Panc1 (cell line): ENCODE results near the gene GABRR2. TPM values are rescaled to one million over a fixed set of nuclear protein-coding genes. Genes with fewer than 3 reads are reported as not detected.

Source experiments
- ATAC-seq: fragments of 200-7000 bp; cut with Tn5 transposase; 2 replicates; pipeline ENCODE4 v1.9.1; 2020; ENCODE audit warnings: mild to moderate bottlenecking, moderate library complexity
- BruUV-seq: library from RNA; stranded (reverse); fragments of 400-500 nt; replicated peaks from 2 replicates; lab custom pipeline; 2021; lab: Mats Ljungman, UMichigan
- CTCF ChIA-PET: fragments of 300-600 bp; sonication (Branson Sonifier 250); formaldehyde crosslinking; loops from one replicate; lab custom pipeline; 2022; ENCODE audit warnings: antibody characterized with exemption; lab: Charles Lee
- POLR2A ChIA-PET: fragments of 300-600 bp; sonication (Branson Sonifier 250); formaldehyde crosslinking; loops from one replicate; lab custom pipeline; 2022; ENCODE audit warnings: antibody characterized with exemption; lab: Charles Lee
- DNase-seq: peaks from one replicate; pipeline ENCODE4 v3.0.0-alpha.2; 2010; ENCODE audit warnings: low read depth, low spot score
- H3K27ac ChIP-seq: 2 replicates; pipeline ENCODE4 v1.5.1; 2011; ENCODE audit warnings: mild to moderate bottlenecking, low read length, inconsistent platforms
- H3K27me3 ChIP-seq: fragments of 200-500 bp; sonication (Bioruptor generic); 2 replicates; pipeline ENCODE4 v1.6.0; 2014; ENCODE audit warnings: low read length, inconsistent platforms; ENCODE audit not compliant: control insufficient read depth, insufficient read depth
- H3K36me3 ChIP-seq: fragments of 200-500 bp; sonication (Bioruptor generic); 2 replicates; pipeline ENCODE4 v1.5.1; 2014; ENCODE audit warnings: inconsistent platforms, mild to moderate bottlenecking, low read length, moderate library complexity; ENCODE audit not compliant: control insufficient read depth, insufficient read depth
- H3K4me1 ChIP-seq: 2 replicates; pipeline ENCODE4 v1.5.1; 2011; ENCODE audit warnings: inconsistent platforms, mild to moderate bottlenecking, low read length, moderate library complexity; ENCODE audit not compliant: control insufficient read depth, insufficient read depth
- H3K4me3 ChIP-seq, 2 experiments: 2 replicates each; pipeline ENCODE4 v1.5.1; 2011 to 2012; ENCODE audit warnings: low read depth in 2 of 2, low read length in 2 of 2, mild to moderate bottlenecking in 2 of 2, inconsistent platforms in 1 of 2, moderate library complexity in 1 of 2
- H3K9me3 ChIP-seq: fragments of 200-500 bp; sonication (Bioruptor generic); 2 replicates; pipeline ENCODE4 v1.5.1; 2014; ENCODE audit warnings: low read depth, mild to moderate bottlenecking, inconsistent platforms, low read length, moderate library complexity; ENCODE audit not compliant: control insufficient read depth, insufficient read depth
- CTCF ChIP-seq: fragments of 450-650 bp; IDR thresholded peaks from 2 replicates; pipeline ENCODE4 v1.5.1; 2017; ENCODE audit warnings: mild to moderate bottlenecking
- POLR2AphosphoS5 ChIP-seq: IDR thresholded peaks from 2 replicates; pipeline ENCODE4 v1.6.1; 2012; ENCODE audit warnings: mild to moderate bottlenecking, low read depth, low read length, moderate library complexity
- REST ChIP-seq, 2 experiments: IDR thresholded peaks; 2 replicates each; pipeline ENCODE4 v1.6.1; 2011 to 2012; ENCODE audit warnings: low read depth in 2 of 2, control low read depth in 1 of 2, low read length in 1 of 2, mild to moderate bottlenecking in 1 of 2, moderate library complexity in 1 of 2; ENCODE audit not compliant: insufficient read depth in 1 of 2
- SIN3A ChIP-seq: IDR thresholded peaks from 2 replicates; pipeline ENCODE4 v1.6.1; 2012; ENCODE audit warnings: low read depth, mild to moderate bottlenecking, low read length, moderate library complexity, borderline replicate concordance; ENCODE audit not compliant: insufficient read depth
- TCF7L2 ChIP-seq: IDR thresholded peaks from 2 replicates; pipeline ENCODE4 v1.6.1; 2011; ENCODE audit warnings: mild to moderate bottlenecking, low read depth, low read length, inconsistent platforms
- in situ Hi-C: cut with HindIII; loops from 2 replicates; pipeline ENCODE4 v1.10.0; 2016; ENCODE audit warnings: low sequenced_read_pairs, low pct_unique_long_range_greater_than_20kb
- intact Hi-C: fragments of 100-400 bp; cut with micrococcal nuclease; formaldehyde crosslinking; loops from one replicate; pipeline ENCODE4 v1.10.0; 2022; ENCODE audit not compliant: unreplicated experiment
- total RNA-seq: library from RNA; stranded (reverse); gene quantifications from one replicate; pipeline ENCODE4 v1.2.1, GENCODE V29; 2021; ENCODE audit not compliant: unreplicated experiment

Gene GABRR2
- total RNA-seq, 1 experiment from 2014 or later: 0.18 TPM

- Histone ChIP-seq H3K4me1 (no peaks in the 10 kb centered on the region), H3K4me3 (no peak overlapping the region), H3K27ac (no peak overlapping the region), H3K36me3 (peaks cover 9% of the 10 kb centered on the region; the same call in 1 of the 2 replicates), H3K9me3 (no peaks in the 10 kb centered on the region), H3K27me3 (no peaks in the 10 kb centered on the region)
- no peak for DNase-seq
- ATAC-seq: no peak
- BruUV-seq: TSS peak; percentile 24
- in situ Hi-C loops (no loop called here), intact Hi-C loops (no loop called here)
- TF ChIP-seq TCF7L2: no peak
- ChIA-PET POLR2A (no interaction called here), CTCF (no interaction called here)
Measured at GRCh38 chr6:89335164-89335563, 20.1 kb upstream of the GABRR2 start.

- Histone ChIP-seq H3K36me3 (0 out of 2 replicates have a peak, but pooled peaks cover 3% of the 10 kb centered on the region), H3K4me3 (no peak overlapping the region), H3K4me1 (no peaks in the 10 kb centered on the region), H3K9me3 (no peaks in the 10 kb centered on the region), H3K27ac (no peak overlapping the region), H3K27me3 (no peaks in the 10 kb centered on the region)
- ChIA-PET POLR2A (no interaction called here), CTCF (no interaction called here)
- TF ChIP-seq SIN3A (no peak), CTCF (no peak), TCF7L2 (no peak), REST (IDR thresholded peaks at IDR 0.05; ENCODE audit: insufficient read depth in 1 of 2, low read depth in 2 of 2, low read length in 1 of 2) (no peak), POLR2AphosphoS5 (no peak)
- DNase-seq (no peak), ATAC-seq (no peak)
- intact Hi-C loops: no loop called here
- no TSS peak for BruUV-seq
- in situ Hi-C loops: no loop called here
Measured at GRCh38 chr6:89330910-89331309, 15.8 kb upstream of the GABRR2 start.

- CTCF ChIA-PET: no interaction called here
Measured at GRCh38 chr6:89328976-89329375, 13.9 kb upstream of the GABRR2 start.

More at GRCh38 chr6:89328976-89329375, 13.9 kb upstream of the GABRR2 start:
- Histone ChIP-seq H3K27ac (no peak overlapping the region), H3K36me3 (no peaks in the 10 kb centered on the region), H3K9me3 (no peaks in the 10 kb centered on the region), H3K27me3 (no peaks in the 10 kb centered on the region), H3K4me3 (no peak overlapping the region), H3K4me1 (no peaks in the 10 kb centered on the region)
- ATAC-seq (no peak), DNase-seq (no peak)
- intact Hi-C loops (no loop called here), in situ Hi-C loops (no loop called here)
- POLR2A ChIA-PET: no interaction called here
- TF ChIP-seq POLR2AphosphoS5 (no peak), REST (IDR thresholded peaks at IDR 0.05; ENCODE audit: insufficient read depth in 1 of 2, low read depth in 2 of 2, low read length in 1 of 2) (no peak), CTCF (no peak), SIN3A (no peak), TCF7L2 (no peak)
- no TSS peak for BruUV-seq
